ENCODE results near the gene ADORA2A.

The ADORA2A gene

DNA sequence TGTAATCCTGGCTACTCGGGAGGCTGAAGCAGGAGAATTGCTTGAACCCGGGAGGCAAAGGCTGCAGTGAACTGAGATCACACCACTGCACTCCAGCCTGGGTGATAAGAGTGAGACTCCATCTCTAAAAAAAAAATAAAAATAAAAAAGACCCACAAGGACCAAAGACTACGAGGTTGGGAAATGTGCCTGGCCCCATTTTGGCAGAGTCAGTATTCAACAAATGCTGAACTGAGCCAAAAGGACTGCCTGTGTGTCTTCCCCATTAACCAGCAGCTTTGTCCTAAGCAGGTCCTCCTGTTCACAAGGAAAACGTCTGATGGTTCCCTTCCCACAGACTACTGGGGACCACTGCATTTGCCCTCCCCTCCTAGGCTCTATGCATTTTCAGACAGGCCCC lies 27.6 kb downstream of the ADORA2A start:
- no peak overlapping the region for H3K27ac ChIP-seq
- TF ChIP-seq CTCF (IDR thresholded peaks at IDR 0.05) (no peak), ZFX (IDR thresholded peaks at IDR 0.05; ENCODE audit: borderline replicate concordance) (no peak)

DNA sequence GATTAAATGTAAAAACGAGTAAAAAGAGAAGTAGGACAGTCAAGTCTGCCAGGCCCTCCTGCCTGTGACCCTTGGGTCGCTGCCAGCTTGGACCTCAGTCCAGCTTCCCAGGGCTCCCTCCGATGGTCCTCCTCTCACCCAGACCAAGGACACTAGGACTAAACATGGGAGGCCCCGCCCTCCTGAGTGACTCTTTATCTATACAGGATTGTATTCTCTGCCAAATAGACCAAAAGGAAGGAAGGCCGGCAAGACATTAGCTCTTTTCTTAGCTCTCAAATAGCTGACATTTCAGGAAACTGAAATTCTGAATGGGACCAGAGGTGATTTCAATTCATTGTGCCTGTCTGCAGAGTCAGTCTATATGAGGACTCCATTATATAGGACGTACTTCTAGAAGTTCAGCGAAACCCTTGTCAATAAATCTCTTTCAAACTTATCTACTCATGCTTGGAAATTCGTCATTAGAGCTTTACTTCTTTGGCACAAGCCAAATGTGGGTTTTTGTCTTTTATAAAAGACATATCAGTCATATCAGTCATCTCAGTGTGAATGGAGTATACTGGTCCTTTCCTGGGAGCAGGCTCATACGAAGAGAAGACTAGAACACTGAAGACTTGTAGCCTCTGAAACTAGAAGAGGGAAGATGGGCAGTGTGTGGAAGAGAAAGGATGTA lies 28.5 kb downstream of the ADORA2A start:
- H3K27ac ChIP-seq, result no peak overlapping the region
- TF ChIP-seq ZFX (IDR thresholded peaks at IDR 0.05; ENCODE audit: borderline replicate concordance), result no peak
- TF ChIP-seq CTCF (IDR thresholded peaks at IDR 0.05), result no peak

DNA sequence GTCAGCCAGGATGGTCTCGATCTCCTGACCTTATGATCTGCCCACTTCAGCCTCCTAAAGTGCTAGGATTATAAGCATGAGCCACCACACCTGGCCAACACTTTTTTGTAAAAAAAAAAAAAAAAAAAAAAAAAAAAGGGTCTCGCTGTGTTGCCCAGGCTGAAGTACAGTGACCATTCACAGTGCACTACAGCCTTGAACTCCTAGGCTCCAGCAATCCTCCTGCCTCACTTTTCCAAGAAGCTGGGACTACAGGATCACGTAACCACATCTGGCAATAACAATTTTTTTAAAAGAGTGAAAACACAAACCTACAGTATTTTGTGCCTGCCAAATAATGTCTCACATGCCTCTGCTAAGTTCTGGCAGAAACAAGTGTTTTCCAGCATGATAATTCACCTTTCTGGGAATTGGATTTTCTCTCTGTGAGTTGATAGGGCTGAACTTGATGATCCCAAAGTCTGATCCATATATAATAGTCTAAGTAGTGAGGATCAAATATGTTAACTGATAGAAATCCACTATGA lies 30.6 kb downstream of the ADORA2A start:
- TF ChIP-seq CTCF (IDR thresholded peaks at IDR 0.05) (no peak), ZFX (IDR thresholded peaks at IDR 0.05; ENCODE audit: borderline replicate concordance) (no peak)
- H3K27ac ChIP-seq, result no peak overlapping the region

- no peak overlapping the region for H3K27ac ChIP-seq
- no peak for TF ChIP-seq CTCF (IDR thresholded peaks at IDR 0.05)
- TF ChIP-seq ZFX (IDR thresholded peaks at IDR 0.05; ENCODE audit: borderline replicate concordance), result no peak
These were observed 32.5 kb downstream of the ADORA2A start for GRCh38 chr22:24459911-24460310.

- no peak overlapping the region for H3K27ac ChIP-seq
- TF ChIP-seq ZFX (IDR thresholded peaks at IDR 0.05; ENCODE audit: borderline replicate concordance), result no peak
- no peak for TF ChIP-seq CTCF (IDR thresholded peaks at IDR 0.05)
These were observed 33.2 kb downstream of the ADORA2A start for GRCh38 chr22:24460418-24461089.

DNA sequence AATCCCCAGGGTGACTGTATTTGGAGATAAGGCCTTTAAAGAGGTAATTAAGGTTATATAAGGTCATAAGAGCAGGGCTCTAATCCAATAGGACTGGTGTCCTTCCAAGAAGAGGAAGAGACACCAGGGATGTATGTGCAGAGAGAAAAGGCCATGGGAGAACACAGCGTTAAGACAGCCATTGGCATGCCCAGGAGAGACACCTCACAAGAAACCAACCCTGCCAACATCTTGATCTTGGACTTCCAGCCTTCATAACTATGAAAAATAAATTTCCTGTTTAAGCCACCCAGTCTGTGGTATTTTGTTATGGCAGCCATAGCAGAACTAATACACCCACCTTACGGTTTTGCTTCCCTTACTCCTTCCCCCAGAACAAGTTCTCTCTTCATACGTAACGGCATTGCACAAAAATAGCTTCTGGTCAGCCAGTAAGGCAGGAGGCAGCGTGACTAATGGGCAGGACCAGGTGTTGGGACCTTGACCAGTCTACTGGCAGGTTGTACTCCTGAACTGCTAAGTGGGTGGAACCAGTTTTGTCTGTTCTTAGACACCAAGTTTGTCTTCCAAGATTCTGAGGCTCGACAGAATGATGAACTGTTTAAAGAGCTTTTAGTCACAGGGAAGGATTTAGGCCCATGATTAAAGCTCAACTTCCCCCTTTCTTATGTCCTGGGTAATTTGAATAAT lies 35.8 kb downstream of the ADORA2A start:
- TF ChIP-seq CTCF (IDR thresholded peaks at IDR 0.05), result no peak
- no peak for TF ChIP-seq ZFX (IDR thresholded peaks at IDR 0.05; ENCODE audit: borderline replicate concordance)
- H3K27ac ChIP-seq, result no peak overlapping the region

Data from 22Rv1 (cell line).